Measurements from ENCODE around the gene KLHL8. TPM values are rescaled to one million over a fixed set of nuclear protein-coding genes. Genes with fewer than 3 reads are reported as not detected.

KLHL8 gene
- total RNA-seq, 4 donors from 2014 or later: 6.3 to 18.2 (median 13.3) TPM

- TF ChIP-seq POLR2A (IDR thresholded peaks at IDR 0.05): no peak
- TF ChIP-seq, protein P1, sequence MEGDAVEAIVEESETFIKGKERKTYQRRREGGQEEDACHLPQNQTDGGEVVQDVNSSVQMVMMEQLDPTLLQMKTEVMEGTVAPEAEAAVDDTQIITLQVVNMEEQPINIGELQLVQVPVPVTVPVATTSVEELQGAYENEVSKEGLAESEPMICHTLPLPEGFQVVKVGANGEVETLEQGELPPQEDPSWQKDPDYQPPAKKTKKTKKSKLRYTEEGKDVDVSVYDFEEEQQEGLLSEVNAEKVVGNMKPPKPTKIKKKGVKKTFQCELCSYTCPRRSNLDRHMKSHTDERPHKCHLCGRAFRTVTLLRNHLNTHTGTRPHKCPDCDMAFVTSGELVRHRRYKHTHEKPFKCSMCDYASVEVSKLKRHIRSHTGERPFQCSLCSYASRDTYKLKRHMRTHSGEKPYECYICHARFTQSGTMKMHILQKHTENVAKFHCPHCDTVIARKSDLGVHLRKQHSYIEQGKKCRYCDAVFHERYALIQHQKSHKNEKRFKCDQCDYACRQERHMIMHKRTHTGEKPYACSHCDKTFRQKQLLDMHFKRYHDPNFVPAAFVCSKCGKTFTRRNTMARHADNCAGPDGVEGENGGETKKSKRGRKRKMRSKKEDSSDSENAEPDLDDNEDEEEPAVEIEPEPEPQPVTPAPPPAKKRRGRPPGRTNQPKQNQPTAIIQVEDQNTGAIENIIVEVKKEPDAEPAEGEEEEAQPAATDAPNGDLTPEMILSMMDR (IDR thresholded peaks at IDR 0.05): no peak
- peak in 1 of 2 donors; percentile 52 for TF ChIP-seq EP300 (IDR thresholded peaks at IDR 0.05)
- peak in 1 of 2 donors; percentile 46 for DNase-seq (ENCODE audit: low spot score in 2 of 2)
- Histone ChIP-seq H3K27me3 (no peaks in the 10 kb centered on the region), H3K9me3 (no peaks in the 10 kb centered on the region), H3K4me1 (peaks cover 0 to 40% (median 13%) of the 10 kb centered on the region in 4 donors), H3K27ac (peak overlapping the region in 2 of 4 donors; percentile 11 to 51), H3K36me3 (peaks cover 0 to 8% (median 0%) of the 10 kb centered on the region in 3 donors), H3K4me3 (no peak overlapping the region)
- WGBS, 2 donors: 75 to 83% methylated on average over 6 of the region's 6 CpGs
Measured at GRCh38 chr4:87209696-87210095, 10.7 kb downstream of the KLHL8 start.

DNA sequence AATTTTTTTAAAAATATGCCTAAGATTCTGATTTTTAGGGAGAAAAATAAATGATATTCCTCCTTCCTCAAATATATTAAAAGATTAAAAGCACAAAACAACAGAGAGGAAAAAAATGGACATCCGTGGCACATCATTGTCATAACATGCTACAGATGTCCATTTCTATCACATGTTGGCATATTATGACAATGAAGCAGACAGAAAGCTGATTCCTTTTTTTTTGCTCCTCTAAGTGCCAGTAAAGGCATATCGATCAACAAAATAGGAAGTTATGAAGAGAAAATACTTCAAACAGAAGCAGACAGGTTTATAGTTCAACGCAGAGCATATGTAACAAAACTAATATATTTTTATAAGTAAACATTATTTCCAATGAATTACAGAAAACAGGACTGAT is 11.2 kb downstream of the KLHL8 start:
- Histone ChIP-seq H3K9me3 (no peaks in the 10 kb centered on the region), H3K27me3 (no peaks in the 10 kb centered on the region), H3K27ac (peak overlapping the region in 1 of 4 donors; percentile 51), H3K4me3 (peak overlapping the region in 1 of 4 donors; percentile 16), H3K36me3 (peaks cover 0 to 8% (median 0%) of the 10 kb centered on the region in 3 donors), H3K4me1 (peaks cover 0 to 40% (median 13%) of the 10 kb centered on the region in 4 donors)
- TF ChIP-seq POLR2A (IDR thresholded peaks at IDR 0.05) (no peak), EP300 (IDR thresholded peaks at IDR 0.05) (no peak)
- TF ChIP-seq, protein P1 (IDR thresholded peaks at IDR 0.05): no peak
- no peak for DNase-seq (ENCODE audit: low spot score in 2 of 2)
- WGBS, 2 donors: 85 to 94% methylated on average over 3 of the region's 3 CpGs

- 82 to 90% methylated on average over 1 of the region's 1 CpG for WGBS, 2 donors
- Histone ChIP-seq H3K27me3 (no peaks in the 10 kb centered on the region), H3K9me3 (peaks cover 0 to 5% (median 0%) of the 10 kb centered on the region in 4 donors), H3K27ac (no peak overlapping the region), H3K4me3 (no peak overlapping the region), H3K36me3 (peaks cover 0 to 8% (median 0%) of the 10 kb centered on the region in 3 donors), H3K4me1 (no peaks in the 10 kb centered on the region)
- DNase-seq (ENCODE audit: low spot score in 2 of 2): no peak
- TF ChIP-seq, protein P1 (IDR thresholded peaks at IDR 0.05): no peak
- TF ChIP-seq POLR2A (IDR thresholded peaks at IDR 0.05) (no peak), EP300 (IDR thresholded peaks at IDR 0.05) (no peak)
Measured at GRCh38 chr4:87204559-87204958, 15.9 kb downstream of the KLHL8 start.

DNA sequence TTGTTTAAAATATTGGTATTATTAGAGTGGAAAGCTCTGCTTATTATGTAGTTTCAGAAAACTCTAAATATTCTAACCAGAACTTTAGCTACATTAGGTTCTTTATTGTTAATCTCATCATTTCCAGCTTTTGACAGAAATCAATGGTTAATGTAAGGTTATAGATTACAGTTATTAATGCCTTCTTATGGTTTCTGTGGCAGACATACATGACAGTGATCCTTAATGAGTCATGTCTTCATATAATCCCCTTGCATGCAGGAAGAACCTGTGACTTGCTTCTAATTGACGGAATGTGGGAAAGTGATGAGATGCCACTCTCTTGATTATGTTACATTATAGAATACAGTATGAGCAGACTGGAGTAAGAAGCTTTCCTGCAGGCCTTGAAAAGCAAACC is 23.5 kb downstream of the KLHL8 start:
- Histone ChIP-seq H3K27me3 (no peaks in the 10 kb centered on the region), H3K4me3 (no peak overlapping the region), H3K27ac (no peak overlapping the region), H3K36me3 (no peaks in the 10 kb centered on the region), H3K9me3 (no peaks in the 10 kb centered on the region), H3K4me1 (no peaks in the 10 kb centered on the region)
- TF ChIP-seq, protein P1 (IDR thresholded peaks at IDR 0.05): no peak
- TF ChIP-seq EP300 (IDR thresholded peaks at IDR 0.05): no peak
- no peak for TF ChIP-seq POLR2A (IDR thresholded peaks at IDR 0.05)
- 84% methylated on average over 1 of the region's 1 CpG; no CpG with 5 or more reads in 1 of the 2 donors for whole genome bisulfite sequencing, 2 donors
- DNase-seq (ENCODE audit: low spot score in 2 of 2): no peak

- DNase-seq (ENCODE audit: low spot score in 2 of 2): no peak
- H3K4me1 ChIP-seq: no peaks in the 10 kb centered on the region
- H3K27ac ChIP-seq: no peak overlapping the region
- no peaks in the 10 kb centered on the region for H3K9me3 ChIP-seq
- WGBS, 2 donors: 91 to 92% methylated on average over 2 of the region's 2 CpGs
- TF ChIP-seq, protein P1 (IDR thresholded peaks at IDR 0.05): no peak
- no peak for TF ChIP-seq POLR2A (IDR thresholded peaks at IDR 0.05)
- no peak for TF ChIP-seq EP300 (IDR thresholded peaks at IDR 0.05)
- H3K27me3 ChIP-seq: no peaks in the 10 kb centered on the region
- H3K4me3 ChIP-seq: no peak overlapping the region
- H3K36me3 ChIP-seq: no peaks in the 10 kb centered on the region
Measured at GRCh38 chr4:87196146-87196545, 24.3 kb downstream of the KLHL8 start.
